Measurements from ENCODE around the gene ZNF827. TPM values are rescaled to one million over a fixed set of nuclear protein-coding genes. Genes with fewer than 3 reads are reported as not detected.

Gene ZNF827, protein sequence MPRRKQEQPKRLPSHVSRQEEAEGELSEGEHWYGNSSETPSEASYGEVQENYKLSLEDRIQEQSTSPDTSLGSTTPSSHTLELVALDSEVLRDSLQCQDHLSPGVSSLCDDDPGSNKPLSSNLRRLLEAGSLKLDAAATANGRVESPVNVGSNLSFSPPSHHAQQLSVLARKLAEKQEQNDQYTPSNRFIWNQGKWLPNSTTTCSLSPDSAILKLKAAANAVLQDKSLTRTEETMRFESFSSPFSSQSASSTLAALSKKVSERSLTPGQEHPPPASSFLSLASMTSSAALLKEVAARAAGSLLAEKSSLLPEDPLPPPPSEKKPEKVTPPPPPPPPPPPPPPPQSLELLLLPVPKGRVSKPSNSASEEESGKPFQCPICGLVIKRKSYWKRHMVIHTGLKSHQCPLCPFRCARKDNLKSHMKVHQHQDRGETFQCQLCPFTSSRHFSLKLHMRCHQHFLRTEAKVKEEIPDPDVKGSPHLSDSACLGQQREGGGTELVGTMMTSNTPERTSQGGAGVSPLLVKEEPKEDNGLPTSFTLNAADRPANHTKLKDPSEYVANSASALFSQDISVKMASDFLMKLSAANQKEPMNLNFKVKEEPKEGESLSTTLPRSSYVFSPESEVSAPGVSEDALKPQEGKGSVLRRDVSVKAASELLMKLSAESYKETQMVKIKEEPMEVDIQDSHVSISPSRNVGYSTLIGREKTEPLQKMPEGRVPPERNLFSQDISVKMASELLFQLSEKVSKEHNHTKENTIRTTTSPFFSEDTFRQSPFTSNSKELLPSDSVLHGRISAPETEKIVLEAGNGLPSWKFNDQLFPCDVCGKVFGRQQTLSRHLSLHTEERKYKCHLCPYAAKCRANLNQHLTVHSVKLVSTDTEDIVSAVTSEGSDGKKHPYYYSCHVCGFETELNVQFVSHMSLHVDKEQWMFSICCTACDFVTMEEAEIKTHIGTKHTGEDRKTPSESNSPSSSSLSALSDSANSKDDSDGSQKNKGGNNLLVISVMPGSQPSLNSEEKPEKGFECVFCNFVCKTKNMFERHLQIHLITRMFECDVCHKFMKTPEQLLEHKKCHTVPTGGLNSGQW
- polyA plus RNA-seq (2011; rRNA removed) (10.5 and 15.1 TPM in 2 replicates), polyA minus RNA-seq (2011; rRNA and poly(A)+ RNA removed) (26.6 and 30.5 TPM in 2 replicates)

DNA sequence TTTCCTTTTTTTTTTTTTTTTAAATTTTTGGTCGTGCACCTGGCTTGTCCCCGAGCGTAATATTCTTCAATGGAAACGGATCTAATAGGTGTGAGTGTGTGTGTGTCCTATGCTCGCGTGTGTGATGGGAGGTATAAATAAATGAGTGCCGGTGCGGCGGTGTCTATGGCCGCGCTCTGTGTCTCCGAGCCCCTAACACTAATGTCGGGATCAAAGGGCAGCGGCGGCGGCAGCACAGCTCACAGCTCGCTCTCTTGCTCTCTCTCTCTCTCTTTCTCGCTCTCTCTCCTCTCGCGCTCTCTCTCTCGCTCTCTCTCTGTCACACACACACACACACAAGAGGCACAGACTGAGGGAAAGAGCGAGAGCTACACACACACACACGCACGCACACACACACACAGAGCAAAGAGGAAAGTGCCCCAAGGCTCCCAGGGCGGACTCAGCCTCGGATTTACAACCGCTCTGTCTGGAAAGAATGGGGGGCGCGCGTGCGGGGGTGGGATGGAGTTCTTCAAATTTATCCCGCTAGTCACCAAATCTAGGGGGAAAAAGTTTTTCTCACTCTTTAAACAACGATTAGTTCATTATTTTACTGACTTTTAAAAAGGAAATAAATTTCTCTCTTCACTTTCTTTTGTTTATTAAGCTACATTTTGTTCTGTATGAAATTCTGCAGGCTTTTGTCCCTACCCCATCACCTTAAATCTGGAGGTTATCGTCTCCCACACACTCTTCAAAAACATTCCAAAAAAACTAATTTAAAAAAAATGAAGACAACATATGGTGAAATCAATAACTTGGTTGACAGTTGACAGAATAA, at the start of gene ZNF827:
Gene ZNF827, minus strand, starts transcription at position 206 of the 823 bp plus-strand sequence. CDS start 416 bp downstream, outside the sequence.
- ChIA-PET CTCF (interaction anchor here (0.6 to 2.0 kb wide), 3 partner anchors 14 to 588 kb away, joined by 3 to 6 read pairs (median 3); no protein-coding TSS in a partner anchor), POLR2A (interaction anchor here (0.7 to 1.0 kb wide), 2 partner anchors 64 to 204 kb away, joined by 3 read pairs; no protein-coding TSS in a partner anchor)
- DNase-seq (ENCODE audit: low read depth), result peak; percentile 34
- Histone ChIP-seq H3K4me3 (ENCODE audit: low read depth, low read length) (peak within 1 kb of the TSS; percentile 75), H3K36me3 (ENCODE audit: control insufficient read depth, insufficient read depth, low read length) (no peaks in the 10 kb centered on the region), H3K27me3 (ENCODE audit: control insufficient read depth, insufficient read depth, low read length) (no peaks in the 10 kb centered on the region)
- TF ChIP-seq, protein P1, sequence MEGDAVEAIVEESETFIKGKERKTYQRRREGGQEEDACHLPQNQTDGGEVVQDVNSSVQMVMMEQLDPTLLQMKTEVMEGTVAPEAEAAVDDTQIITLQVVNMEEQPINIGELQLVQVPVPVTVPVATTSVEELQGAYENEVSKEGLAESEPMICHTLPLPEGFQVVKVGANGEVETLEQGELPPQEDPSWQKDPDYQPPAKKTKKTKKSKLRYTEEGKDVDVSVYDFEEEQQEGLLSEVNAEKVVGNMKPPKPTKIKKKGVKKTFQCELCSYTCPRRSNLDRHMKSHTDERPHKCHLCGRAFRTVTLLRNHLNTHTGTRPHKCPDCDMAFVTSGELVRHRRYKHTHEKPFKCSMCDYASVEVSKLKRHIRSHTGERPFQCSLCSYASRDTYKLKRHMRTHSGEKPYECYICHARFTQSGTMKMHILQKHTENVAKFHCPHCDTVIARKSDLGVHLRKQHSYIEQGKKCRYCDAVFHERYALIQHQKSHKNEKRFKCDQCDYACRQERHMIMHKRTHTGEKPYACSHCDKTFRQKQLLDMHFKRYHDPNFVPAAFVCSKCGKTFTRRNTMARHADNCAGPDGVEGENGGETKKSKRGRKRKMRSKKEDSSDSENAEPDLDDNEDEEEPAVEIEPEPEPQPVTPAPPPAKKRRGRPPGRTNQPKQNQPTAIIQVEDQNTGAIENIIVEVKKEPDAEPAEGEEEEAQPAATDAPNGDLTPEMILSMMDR (IDR thresholded peaks at IDR 0.05; ENCODE audit: insufficient read depth, low read depth, low read length), result no peak

DNA sequence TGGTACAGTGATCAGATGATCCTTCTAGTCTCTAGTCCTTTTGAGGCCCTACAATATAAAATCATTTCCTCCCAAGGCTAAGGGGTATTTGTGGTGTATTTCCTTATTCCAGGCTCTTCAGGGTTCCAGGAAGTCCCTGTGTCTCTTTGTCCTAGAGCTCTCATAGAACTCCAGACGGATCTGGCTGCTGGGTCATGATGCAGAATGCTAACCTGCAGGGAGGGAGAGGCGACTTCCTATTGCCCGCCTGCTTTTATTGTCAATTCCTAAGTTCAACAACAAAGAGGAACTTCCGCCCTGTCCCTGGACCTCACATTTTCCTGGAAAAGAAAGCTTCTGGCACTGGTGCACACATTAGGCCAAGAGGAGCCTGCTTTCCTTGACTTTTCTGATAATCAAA, 45.9 kb upstream of the ZNF827 start:
- Histone ChIP-seq H3K36me3 (ENCODE audit: control insufficient read depth, insufficient read depth, low read length) (no peaks in the 10 kb centered on the region), H3K4me3 (ENCODE audit: low read depth, low read length) (no peak overlapping the region), H3K27me3 (ENCODE audit: control insufficient read depth, insufficient read depth, low read length) (no peaks in the 10 kb centered on the region; the same call in 1 of the 2 replicates)
- ChIA-PET CTCF (no interaction called here), POLR2A (no interaction called here)
- no peak for DNase-seq (ENCODE audit: low read depth)
- TF ChIP-seq, protein P1 (IDR thresholded peaks at IDR 0.05; ENCODE audit: insufficient read depth, low read depth, low read length), result no peak

DNA sequence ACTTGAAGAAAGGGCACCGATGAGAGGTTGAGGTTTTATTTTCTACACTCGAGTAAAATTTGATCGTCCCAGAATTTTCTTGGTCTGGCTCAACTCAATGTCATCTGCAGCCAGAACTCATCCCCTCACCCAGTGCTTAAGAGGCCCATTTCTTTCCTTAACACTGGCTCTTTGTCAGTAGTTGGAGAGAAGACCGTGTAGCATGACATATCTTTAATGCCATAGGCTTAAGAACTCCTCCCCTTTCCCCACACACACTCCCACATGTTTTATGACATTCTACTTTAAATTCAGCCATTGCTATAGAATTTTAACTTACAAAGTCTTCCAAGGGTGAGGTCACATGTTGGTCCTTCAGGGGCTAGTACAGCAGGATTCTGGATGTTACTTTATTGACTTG, 44.2 kb upstream of the ZNF827 start:
- Histone ChIP-seq H3K27me3 (ENCODE audit: control insufficient read depth, insufficient read depth, low read length) (no peaks in the 10 kb centered on the region; the same call in 1 of the 2 replicates), H3K36me3 (ENCODE audit: control insufficient read depth, insufficient read depth, low read length) (no peaks in the 10 kb centered on the region), H3K4me3 (ENCODE audit: low read depth, low read length) (no peak overlapping the region)
- DNase-seq (ENCODE audit: low read depth), result no peak
- ChIA-PET CTCF (no interaction called here), POLR2A (no interaction called here)
- TF ChIP-seq, protein P1 (IDR thresholded peaks at IDR 0.05; ENCODE audit: insufficient read depth, low read depth, low read length), result no peak

DNA sequence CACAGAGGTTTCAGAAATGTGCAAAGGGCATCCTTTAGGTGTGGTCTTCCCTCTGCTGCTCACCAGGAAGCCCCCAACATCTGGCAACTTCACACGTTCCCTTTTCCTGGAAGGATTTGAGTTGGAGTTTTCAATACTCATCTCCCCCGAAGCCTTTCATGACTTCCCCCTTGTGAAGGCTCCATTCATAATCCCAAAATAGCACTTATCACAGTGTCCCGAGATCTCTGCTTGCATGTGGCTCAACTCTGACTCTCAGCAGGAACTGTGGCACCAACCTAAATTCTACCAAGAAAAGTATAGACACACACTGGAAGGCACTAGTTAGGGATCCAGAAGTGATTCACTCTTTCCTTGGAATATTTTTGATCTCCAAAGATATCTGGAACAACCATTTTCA, 40.5 kb upstream of the ZNF827 start:
- Histone ChIP-seq H3K36me3 (ENCODE audit: control insufficient read depth, insufficient read depth, low read length) (no peaks in the 10 kb centered on the region), H3K4me3 (ENCODE audit: low read depth, low read length) (no peak overlapping the region), H3K27me3 (ENCODE audit: control insufficient read depth, insufficient read depth, low read length) (no peaks in the 10 kb centered on the region; the same call in none of the 2 replicates)
- ChIA-PET CTCF (interaction anchor here (0.6 kb wide), 1 partner anchor 23 kb away, joined by 4 read pairs; no protein-coding TSS in a partner anchor), POLR2A (no interaction called here)
- no peak for DNase-seq (ENCODE audit: low read depth)
- TF ChIP-seq, protein P1 (IDR thresholded peaks at IDR 0.05; ENCODE audit: insufficient read depth, low read depth, low read length), result no peak
